DOHH2 (cell line): Measurements from ENCODE around the gene EXD3.

ENCODE experiments used
- CTCF ChIP-seq: fragments of 200-600 bp; sonication (generic); IDR thresholded peaks from one replicate; pipeline ENCODE4 v1.5.1; 2014; ENCODE audit warnings: antibody characterized with exemption, mild to moderate bottlenecking, low read depth, low read length; ENCODE audit not compliant: poor library complexity, severe bottlenecking
- EZH2phosphoT487 ChIP-seq: fragments of 200-600 bp; sonication (generic); IDR thresholded peaks from 2 replicates; pipeline ENCODE4 v1.6.1; 2017; ENCODE audit warnings: borderline replicate concordance, mild to moderate bottlenecking, antibody characterized with exemption, low read length, moderate library complexity, mixed read lengths

GRCh38 chr9:137372693-137373610, 50.0 kb downstream of the EXD3 start:
- TF ChIP-seq CTCF (no peak), EZH2phosphoT487 (no peak)
